Nephron (organoid): ENCODE measurements around the gene SDK2.
"Not testable (repeated sequence)": the region's sequence is repeated elsewhere in the genome, so short reads cannot be mapped to it uniquely, and the experiment has no call there.

Source experiments
- H3K27ac Mint-ChIP-seq, 3 experiments: 2 replicates each; pipeline ENCODE4 v1.8.0; 2020; ENCODE audit warnings: mixed read lengths in 3 of 3, mild to moderate bottlenecking in 2 of 3, moderate library complexity in 1 of 3
- H3K27me3 Mint-ChIP-seq: 2 replicates; pipeline ENCODE4 v1.8.0; 2021; ENCODE audit warnings: low read depth, mild to moderate bottlenecking, moderate library complexity, mixed read lengths
- H3K36me3 Mint-ChIP-seq: 2 replicates; pipeline ENCODE4 v1.8.0; 2020; ENCODE audit warnings: low read depth, mixed read lengths
- H3K4me1 Mint-ChIP-seq: 2 replicates; pipeline ENCODE4 v1.8.0; 2020; ENCODE audit warnings: mixed read lengths
- H3K4me3 Mint-ChIP-seq, 3 experiments: 2 replicates each; pipeline ENCODE4 v1.8.0; 2020; ENCODE audit warnings: mild to moderate bottlenecking in 3 of 3, mixed read lengths in 3 of 3, moderate library complexity in 2 of 3
- H3K9me3 Mint-ChIP-seq: 2 replicates; pipeline ENCODE4 v1.8.0; 2020; ENCODE audit warnings: mixed read lengths
- CTCF ChIP-seq, 3 experiments: fragments of 200-600 bp; sonication (generic); IDR thresholded peaks; one replicate each; pipeline ENCODE4 v1.5.0; 2021; ENCODE audit warnings: antibody characterized with exemption in 3 of 3; ENCODE audit not compliant: unreplicated experiment in 3 of 3

Gene SDK2

GRCh38 chr17:73480740-73481139 is 163.5 kb downstream of the SDK2 start:
- H3K27ac Mint-ChIP-seq, result no peak overlapping the region
- TF ChIP-seq CTCF (IDR thresholded peaks at IDR 0.05; ENCODE audit: unreplicated experiment in 3 of 3), result no peak
- peaks cover 8% of the 10 kb centered on the region for H3K36me3 Mint-ChIP-seq
- H3K4me1 Mint-ChIP-seq, result peaks cover 43% of the 10 kb centered on the region
- peaks cover 18% of the 10 kb centered on the region for H3K27me3 Mint-ChIP-seq
- peaks cover 9% of the 10 kb centered on the region for H3K9me3 Mint-ChIP-seq
- H3K4me3 Mint-ChIP-seq, result no peak overlapping the region

GRCh38 chr17:73478768-73479424 is 165.3 kb downstream of the SDK2 start:
- TF ChIP-seq CTCF (IDR thresholded peaks at IDR 0.05; ENCODE audit: unreplicated experiment in 3 of 3), result no peak
- peaks cover 50% of the 10 kb centered on the region for H3K4me1 Mint-ChIP-seq
- H3K4me3 Mint-ChIP-seq, result no peak overlapping the region
- H3K36me3 Mint-ChIP-seq, result no peaks in the 10 kb centered on the region
- H3K27me3 Mint-ChIP-seq, result peaks cover 18% of the 10 kb centered on the region
- no peaks in the 10 kb centered on the region for H3K9me3 Mint-ChIP-seq
- no peak overlapping the region for H3K27ac Mint-ChIP-seq

GRCh38 chr17:73478334-73478733 is 165.9 kb downstream of the SDK2 start:
- H3K9me3 Mint-ChIP-seq, result no peaks in the 10 kb centered on the region
- no peak overlapping the region for H3K4me3 Mint-ChIP-seq
- peaks cover 18% of the 10 kb centered on the region for H3K27me3 Mint-ChIP-seq
- H3K4me1 Mint-ChIP-seq, result peaks cover 55% of the 10 kb centered on the region
- no peaks in the 10 kb centered on the region for H3K36me3 Mint-ChIP-seq
- H3K27ac Mint-ChIP-seq, result no peak overlapping the region
- TF ChIP-seq CTCF (IDR thresholded peaks at IDR 0.05; ENCODE audit: unreplicated experiment in 3 of 3), result no peak

GRCh38 chr17:73476890-73477350 is 167.3 kb downstream of the SDK2 start:
- H3K27ac Mint-ChIP-seq, result no peak overlapping the region
- H3K27me3 Mint-ChIP-seq, result peaks cover 18% of the 10 kb centered on the region
- TF ChIP-seq CTCF (IDR thresholded peaks at IDR 0.05; ENCODE audit: unreplicated experiment in 3 of 3), result no peak
- H3K4me3 Mint-ChIP-seq, result peak overlapping the region in 1 of 3 experiments; percentile 29
- H3K9me3 Mint-ChIP-seq, result peaks cover 3% of the 10 kb centered on the region
- peaks cover 4% of the 10 kb centered on the region for H3K36me3 Mint-ChIP-seq
- peaks cover 48% of the 10 kb centered on the region for H3K4me1 Mint-ChIP-seq

GRCh38 chr17:73474370-73474988 is 169.8 kb downstream of the SDK2 start:
- no peak for TF ChIP-seq CTCF (IDR thresholded peaks at IDR 0.05; ENCODE audit: unreplicated experiment in 3 of 3)
- H3K27me3 Mint-ChIP-seq, result peaks cover 9% of the 10 kb centered on the region

GRCh38 chr17:73472715-73473114 is 171.5 kb downstream of the SDK2 start:
- not testable (repeated sequence) for H3K4me3 Mint-ChIP-seq, H3K9me3 Mint-ChIP-seq, H3K27ac Mint-ChIP-seq, H3K36me3 Mint-ChIP-seq, H3K27me3 Mint-ChIP-seq
- peaks cover 31% of the 10 kb centered on the region for H3K4me1 Mint-ChIP-seq

More at GRCh38 chr17:73474370-73474988, 169.8 kb downstream of the SDK2 start:
- Mint-ChIP-seq H3K4me3 (no peak overlapping the region), H3K36me3 (peaks cover 4% of the 10 kb centered on the region), H3K27ac (peak overlapping the region in 2 of 3 experiments; percentile 2 to 22), H3K9me3 (peaks cover 3% of the 10 kb centered on the region), H3K4me1 (peaks cover 43% of the 10 kb centered on the region)
